Femur (tissue), 1 donor: ENCODE measurements around the gene TNP2.
A peak's percentile ranks its signal among the peaks of the same experiment; 100 is the strongest.

Experiments used
- DNase-seq: peaks from one replicate; pipeline ENCODE4 v3.0.0-alpha.2; 2017

Gene TNP2

GRCh38 chr16:11276896-11277593, 7.9 kb upstream of the TNP2 start:
- DNase-seq, result no peak

- DNase-seq, result no peak
Observed at GRCh38 chr16:11276143-11276895, 7.2 kb upstream of the TNP2 start, which contains the start of gene PRM2. PRM2 (minus strand) TSS chr16:11276480; CDS start chr16:11276370, 110 bp downstream.

GRCh38 chr16:11274964-11275363, 5.8 kb upstream of the TNP2 start:
- DNase-seq, result no peak

- DNase-seq, result no peak
Observed at GRCh38 chr16:11273721-11274324, 4.7 kb upstream of the TNP2 start.

- DNase-seq, result no peak
Observed at GRCh38 chr16:11272921-11273720, 4.0 kb upstream of the TNP2 start, which contains the start of gene PRM3. PRM3 (minus strand) TSS chr16:11273629; CDS start chr16:11273595, 34 bp downstream.

- no peak for DNase-seq
Observed at GRCh38 chr16:11272484-11272883, 3.4 kb upstream of the TNP2 start.

GRCh38 chr16:11271610-11272009, 2.5 kb upstream of the TNP2 start:
- DNase-seq, result no peak

- no peak for DNase-seq
Observed at GRCh38 chr16:11270602-11271162, 1.6 kb upstream of the TNP2 start.

GRCh38 chr16:11265124-11265523, 4.0 kb downstream of the TNP2 start:
- no peak for DNase-seq

GRCh38 chr16:11264155-11264832, 4.8 kb downstream of the TNP2 start:
- DNase-seq, result no peak

GRCh38 chr16:11263737-11264136, 5.4 kb downstream of the TNP2 start:
- DNase-seq, result no peak

GRCh38 chr16:11262915-11263314, 6.2 kb downstream of the TNP2 start:
- DNase-seq, result no peak

- DNase-seq, result no peak
Observed at GRCh38 chr16:11260596-11260966, 8.5 kb downstream of the TNP2 start.

- DNase-seq, result no peak
Observed at GRCh38 chr16:11259655-11260595, 9.2 kb downstream of the TNP2 start.

- DNase-seq, result peak; percentile 64
Observed at GRCh38 chr16:11258553-11259492, 10.3 kb downstream of the TNP2 start.

- peak; percentile 85 for DNase-seq
Observed at GRCh38 chr16:11257131-11257938, 11.8 kb downstream of the TNP2 start.

GRCh38 chr16:11256661-11257130, 12.4 kb downstream of the TNP2 start:
- peak; percentile 80 for DNase-seq
